ENCODE data around the gene YAF2.

The YAF2 gene

GRCh38 chr12:42208574-42208973, 29.5 kb downstream of the YAF2 start:
- H3K4me2 ChIP-seq (ENCODE audit: low read length) = no peak overlapping the region
- H3K27ac ChIP-seq (ENCODE audit: low read depth, low read length) = no peak overlapping the region
- H3K23ac ChIP-seq (ENCODE audit: low read length) = no peak overlapping the region
- H2BK5ac ChIP-seq (ENCODE audit: low read length) = no peak overlapping the region
- H3K4me3 ChIP-seq (ENCODE audit: low read length) = no peak overlapping the region
- peaks cover 2% of the 10 kb centered on the region for H3K27me3 ChIP-seq (ENCODE audit: insufficient read depth, low read length, poor library complexity)
- H2AK5ac ChIP-seq (ENCODE audit: low read length) = no peak overlapping the region
- no peak overlapping the region for H3K4ac ChIP-seq (ENCODE audit: low read depth, low read length)
- H3K56ac ChIP-seq (ENCODE audit: low read length) = no peak overlapping the region
- no peak overlapping the region for H4K5ac ChIP-seq (ENCODE audit: low read length)
- H2BK15ac ChIP-seq (replicated peaks; ENCODE audit: low read depth) = no peak overlapping the region
- no peaks in the 10 kb centered on the region for H3K79me2 ChIP-seq (ENCODE audit: control insufficient read depth, insufficient read depth, low read length)
- no peak overlapping the region for H2BK120ac ChIP-seq (ENCODE audit: low read depth, low read length)
- H3K18ac ChIP-seq (ENCODE audit: low read length) = no peak overlapping the region
- no peak for DNase-seq
- no peaks in the 10 kb centered on the region for H3K36me3 ChIP-seq (ENCODE audit: control insufficient read depth, insufficient read depth, low read length)
- H3K79me1 ChIP-seq (ENCODE audit: low read length) = no peaks in the 10 kb centered on the region
- no peaks in the 10 kb centered on the region for H3K4me1 ChIP-seq (ENCODE audit: control insufficient read depth, low read depth, low read length)
- H4K8ac ChIP-seq (ENCODE audit: low read depth, low read length) = no peak overlapping the region
- WGBS (ENCODE audit: extremely low coverage, insufficient coverage, low lambda C conversion rate) = no CpG with 5 or more reads among the region's 2 CpGs
- H3K9ac ChIP-seq (ENCODE audit: low read length) = no peak overlapping the region

GRCh38 chr12:42204819-42205218, 33.2 kb downstream of the YAF2 start:
- H3K23ac ChIP-seq (ENCODE audit: low read length) = no peak overlapping the region
- no peak overlapping the region for H3K4ac ChIP-seq (ENCODE audit: low read depth, low read length)
- H3K79me1 ChIP-seq (ENCODE audit: low read length) = no peaks in the 10 kb centered on the region
- no peak overlapping the region for H2AK5ac ChIP-seq (ENCODE audit: low read length)
- 100% methylated on average over 1 of the region's 1 CpG for WGBS (ENCODE audit: extremely low coverage, insufficient coverage, low lambda C conversion rate)
- no peak overlapping the region for H2BK120ac ChIP-seq (ENCODE audit: low read depth, low read length)
- no peak overlapping the region for H3K4me3 ChIP-seq (ENCODE audit: low read length)
- no peaks in the 10 kb centered on the region for H3K27me3 ChIP-seq (ENCODE audit: insufficient read depth, low read length, poor library complexity)
- no peaks in the 10 kb centered on the region for H3K36me3 ChIP-seq (ENCODE audit: control insufficient read depth, insufficient read depth, low read length)
- H3K9ac ChIP-seq (ENCODE audit: low read length) = no peak overlapping the region
- H2BK15ac ChIP-seq (replicated peaks; ENCODE audit: low read depth) = no peak overlapping the region
- H4K5ac ChIP-seq (ENCODE audit: low read length) = no peak overlapping the region
- no peak overlapping the region for H3K18ac ChIP-seq (ENCODE audit: low read length)
- no peak overlapping the region for H3K27ac ChIP-seq (ENCODE audit: low read depth, low read length)
- no peaks in the 10 kb centered on the region for H3K79me2 ChIP-seq (ENCODE audit: control insufficient read depth, insufficient read depth, low read length)
- DNase-seq = no peak
- H3K56ac ChIP-seq (ENCODE audit: low read length) = no peak overlapping the region
- H3K4me2 ChIP-seq (ENCODE audit: low read length) = no peak overlapping the region
- no peak overlapping the region for H2BK5ac ChIP-seq (ENCODE audit: low read length)
- no peaks in the 10 kb centered on the region for H3K4me1 ChIP-seq (ENCODE audit: control insufficient read depth, low read depth, low read length)
- H4K8ac ChIP-seq (ENCODE audit: low read depth, low read length) = no peak overlapping the region

DNA sequence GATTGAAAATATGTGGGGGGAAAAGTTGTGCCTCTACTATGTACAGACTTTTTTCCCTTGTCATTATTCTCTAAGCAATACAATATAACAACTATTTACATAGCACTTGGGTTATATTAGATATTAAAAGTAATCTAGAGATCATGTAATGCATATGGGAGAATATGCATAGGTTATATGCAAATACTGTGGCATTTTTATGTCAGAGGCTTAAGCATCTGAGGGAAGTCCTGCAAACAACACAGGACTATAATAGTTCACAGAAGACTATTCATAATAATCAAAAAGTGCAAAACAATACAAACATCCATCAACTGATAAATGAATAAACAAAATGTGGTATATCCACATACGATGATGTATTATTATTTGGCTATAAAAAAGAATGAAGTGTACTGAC, 33.7 kb downstream of the YAF2 start:
- Histone ChIP-seq H3K79me2 (ENCODE audit: control insufficient read depth, insufficient read depth, low read length) (no peaks in the 10 kb centered on the region), H3K9ac (ENCODE audit: low read length) (no peak overlapping the region), H2BK120ac (ENCODE audit: low read depth, low read length) (no peak overlapping the region), H3K4ac (ENCODE audit: low read depth, low read length) (no peak overlapping the region), H2BK15ac (replicated peaks; ENCODE audit: low read depth) (no peak overlapping the region), H3K79me1 (ENCODE audit: low read length) (no peaks in the 10 kb centered on the region), H3K56ac (ENCODE audit: low read length) (no peak overlapping the region), H3K4me3 (ENCODE audit: low read length) (no peak overlapping the region), H3K4me2 (ENCODE audit: low read length) (no peak overlapping the region), H4K5ac (ENCODE audit: low read length) (no peak overlapping the region), H3K36me3 (ENCODE audit: control insufficient read depth, insufficient read depth, low read length) (no peaks in the 10 kb centered on the region), H3K23ac (ENCODE audit: low read length) (no peak overlapping the region), H2AK5ac (ENCODE audit: low read length) (no peak overlapping the region), H4K8ac (ENCODE audit: low read depth, low read length) (no peak overlapping the region), H3K18ac (ENCODE audit: low read length) (no peak overlapping the region), H3K4me1 (ENCODE audit: control insufficient read depth, low read depth, low read length) (no peaks in the 10 kb centered on the region), H3K27ac (ENCODE audit: low read depth, low read length) (no peak overlapping the region), H2BK5ac (ENCODE audit: low read length) (no peak overlapping the region), H3K27me3 (ENCODE audit: insufficient read depth, low read length, poor library complexity) (no peaks in the 10 kb centered on the region)
- no CpG with 5 or more reads among the region's 1 CpG for WGBS (ENCODE audit: extremely low coverage, insufficient coverage, low lambda C conversion rate)
- no peak for DNase-seq

DNA sequence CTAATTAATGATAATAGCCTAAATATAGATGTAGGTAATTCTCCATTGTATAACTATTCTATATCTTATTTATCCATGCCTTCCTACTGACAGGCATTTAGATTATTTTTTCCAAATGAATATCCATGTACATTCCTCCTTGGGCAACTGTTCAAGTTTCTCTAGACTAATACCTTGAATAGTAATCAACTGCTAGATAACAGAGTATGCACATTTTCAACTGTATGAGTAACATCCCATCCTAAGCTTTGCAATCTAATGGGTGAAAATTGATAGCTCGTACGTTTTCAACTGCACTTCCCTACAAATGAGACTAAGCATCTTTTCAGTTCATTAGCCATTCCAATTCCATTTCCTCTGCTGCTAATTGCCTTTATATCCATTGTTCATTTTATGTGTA, 37.0 kb downstream of the YAF2 start:
- Histone ChIP-seq H4K8ac (ENCODE audit: low read depth, low read length) (no peak overlapping the region), H2BK120ac (ENCODE audit: low read depth, low read length) (no peak overlapping the region), H3K79me2 (ENCODE audit: control insufficient read depth, insufficient read depth, low read length) (no peaks in the 10 kb centered on the region), H3K79me1 (ENCODE audit: low read length) (no peaks in the 10 kb centered on the region), H2BK15ac (replicated peaks; ENCODE audit: low read depth) (no peak overlapping the region), H3K27me3 (ENCODE audit: insufficient read depth, low read length, poor library complexity) (no peaks in the 10 kb centered on the region), H3K56ac (ENCODE audit: low read length) (no peak overlapping the region), H2BK5ac (ENCODE audit: low read length) (no peak overlapping the region), H3K4me1 (ENCODE audit: control insufficient read depth, low read depth, low read length) (no peaks in the 10 kb centered on the region), H3K4ac (ENCODE audit: low read depth, low read length) (no peak overlapping the region), H3K9ac (ENCODE audit: low read length) (no peak overlapping the region), H4K5ac (ENCODE audit: low read length) (no peak overlapping the region), H3K27ac (ENCODE audit: low read depth, low read length) (no peak overlapping the region), H3K4me3 (ENCODE audit: low read length) (no peak overlapping the region), H2AK5ac (ENCODE audit: low read length) (no peak overlapping the region), H3K36me3 (ENCODE audit: control insufficient read depth, insufficient read depth, low read length) (no peaks in the 10 kb centered on the region), H3K18ac (ENCODE audit: low read length) (no peak overlapping the region), H3K4me2 (ENCODE audit: low read length) (no peak overlapping the region), H3K23ac (ENCODE audit: low read length) (no peak overlapping the region)
- WGBS (ENCODE audit: extremely low coverage, insufficient coverage, low lambda C conversion rate) = no CpG with 5 or more reads among the region's 2 CpGs
- DNase-seq = no peak

DNA sequence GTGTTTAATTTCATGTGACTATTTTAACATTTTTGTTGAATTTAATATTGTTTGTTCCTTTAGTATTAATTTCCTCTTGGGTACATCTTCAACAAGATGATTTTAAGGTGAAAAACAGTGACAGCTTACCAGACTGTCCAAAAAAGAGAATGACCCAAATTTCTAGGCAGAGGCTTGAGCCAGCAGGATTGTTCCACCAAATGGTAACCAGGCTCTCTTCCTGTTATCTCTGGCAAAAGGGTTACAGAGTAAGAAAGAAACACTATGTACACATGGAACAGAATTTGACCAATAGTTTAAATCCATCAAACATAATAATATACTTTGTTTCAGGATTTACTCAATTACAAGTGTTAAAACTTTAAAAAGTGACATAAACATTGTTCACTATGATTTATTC, 39.0 kb downstream of the YAF2 start:
- H3K4me1 ChIP-seq (ENCODE audit: control insufficient read depth, low read depth, low read length) = no peaks in the 10 kb centered on the region
- no peak overlapping the region for H3K4ac ChIP-seq (ENCODE audit: low read depth, low read length)
- H3K4me2 ChIP-seq (ENCODE audit: low read length) = no peak overlapping the region
- no peaks in the 10 kb centered on the region for H3K27me3 ChIP-seq (ENCODE audit: insufficient read depth, low read length, poor library complexity)
- H3K79me1 ChIP-seq (ENCODE audit: low read length) = no peaks in the 10 kb centered on the region
- no peak overlapping the region for H3K9ac ChIP-seq (ENCODE audit: low read length)
- no peak overlapping the region for H3K18ac ChIP-seq (ENCODE audit: low read length)
- H2BK120ac ChIP-seq (ENCODE audit: low read depth, low read length) = no peak overlapping the region
- H3K23ac ChIP-seq (ENCODE audit: low read length) = no peak overlapping the region
- no peak overlapping the region for H2BK5ac ChIP-seq (ENCODE audit: low read length)
- no peak overlapping the region for H3K56ac ChIP-seq (ENCODE audit: low read length)
- no peak overlapping the region for H4K5ac ChIP-seq (ENCODE audit: low read length)
- H3K4me3 ChIP-seq (ENCODE audit: low read length) = no peak overlapping the region
- H4K8ac ChIP-seq (ENCODE audit: low read depth, low read length) = no peak overlapping the region
- H2AK5ac ChIP-seq (ENCODE audit: low read length) = no peak overlapping the region
- DNase-seq = no peak
- no peaks in the 10 kb centered on the region for H3K36me3 ChIP-seq (ENCODE audit: control insufficient read depth, insufficient read depth, low read length)
- no peaks in the 10 kb centered on the region for H3K79me2 ChIP-seq (ENCODE audit: control insufficient read depth, insufficient read depth, low read length)
- H2BK15ac ChIP-seq (replicated peaks; ENCODE audit: low read depth) = no peak overlapping the region
- H3K27ac ChIP-seq (ENCODE audit: low read depth, low read length) = no peak overlapping the region

DNA sequence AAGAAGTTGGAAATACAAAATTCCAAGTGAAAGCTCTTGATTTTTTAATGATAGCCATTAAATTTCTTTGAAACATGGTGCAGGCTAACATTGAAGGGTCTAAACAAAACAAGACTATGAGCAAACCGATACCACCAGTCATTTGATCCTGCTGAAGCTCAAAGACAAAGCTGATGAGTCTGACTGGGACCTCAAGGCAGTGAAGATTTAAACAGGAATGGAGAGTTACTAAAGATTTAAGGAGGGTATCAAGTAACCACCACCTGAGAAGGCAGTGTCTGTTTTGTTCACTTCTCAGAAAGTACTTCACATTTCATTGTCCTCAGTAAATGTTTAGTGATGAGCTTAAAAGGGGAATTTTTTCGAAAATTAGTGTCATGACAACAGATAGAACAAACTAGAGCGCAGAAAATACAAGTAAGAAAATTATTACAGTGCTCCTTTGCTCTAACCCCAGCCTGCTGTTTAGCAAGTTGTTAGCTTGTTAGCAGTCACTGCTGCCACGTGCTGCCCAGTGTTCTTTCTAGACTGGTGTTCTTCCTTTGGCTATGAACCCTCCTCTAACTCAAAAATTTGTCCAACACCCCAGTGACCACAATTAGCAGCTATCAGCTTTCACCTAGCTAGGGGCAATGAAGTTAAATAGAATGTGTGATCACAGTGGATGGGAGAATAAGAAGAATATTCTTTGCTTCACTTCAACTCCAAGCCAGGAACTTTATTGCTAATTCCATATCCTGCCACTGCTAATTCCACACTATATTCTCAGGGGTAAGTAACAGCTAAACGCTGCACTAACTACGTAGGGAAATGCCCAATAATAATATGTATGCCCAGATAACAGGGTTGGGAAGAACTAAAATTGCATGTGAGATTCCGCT, 41.1 kb downstream of the YAF2 start:
- H2BK5ac ChIP-seq (ENCODE audit: low read length) = no peak overlapping the region
- no peaks in the 10 kb centered on the region for H3K79me2 ChIP-seq (ENCODE audit: control insufficient read depth, insufficient read depth, low read length)
- no peak overlapping the region for H3K4me3 ChIP-seq (ENCODE audit: low read length)
- H3K9ac ChIP-seq (ENCODE audit: low read length) = no peak overlapping the region
- H4K8ac ChIP-seq (ENCODE audit: low read depth, low read length) = no peak overlapping the region
- no CpG with 5 or more reads among the region's 7 CpGs for WGBS (ENCODE audit: extremely low coverage, insufficient coverage, low lambda C conversion rate)
- no peak overlapping the region for H3K18ac ChIP-seq (ENCODE audit: low read length)
- no peak overlapping the region for H2AK5ac ChIP-seq (ENCODE audit: low read length)
- H4K5ac ChIP-seq (ENCODE audit: low read length) = no peak overlapping the region
- no peak overlapping the region for H2BK15ac ChIP-seq (replicated peaks; ENCODE audit: low read depth)
- no peak overlapping the region for H3K23ac ChIP-seq (ENCODE audit: low read length)
- H2BK120ac ChIP-seq (ENCODE audit: low read depth, low read length) = no peak overlapping the region
- no peaks in the 10 kb centered on the region for H3K79me1 ChIP-seq (ENCODE audit: low read length)
- H3K36me3 ChIP-seq (ENCODE audit: control insufficient read depth, insufficient read depth, low read length) = no peaks in the 10 kb centered on the region
- no peaks in the 10 kb centered on the region for H3K27me3 ChIP-seq (ENCODE audit: insufficient read depth, low read length, poor library complexity)
- no peak for DNase-seq
- H3K27ac ChIP-seq (ENCODE audit: low read depth, low read length) = no peak overlapping the region
- no peak overlapping the region for H3K4ac ChIP-seq (ENCODE audit: low read depth, low read length)
- no peak overlapping the region for H3K56ac ChIP-seq (ENCODE audit: low read length)
- no peak overlapping the region for H3K4me2 ChIP-seq (ENCODE audit: low read length)
- H3K4me1 ChIP-seq (ENCODE audit: control insufficient read depth, low read depth, low read length) = no peaks in the 10 kb centered on the region
